ENCODE measurements around the gene CTXND2.
"Not testable (repeated sequence)": the region's sequence is repeated elsewhere in the genome, so short reads cannot be mapped to it uniquely, and the experiment has no call there.

Gene CTXND2

GRCh38 chr1:150887018-150887417 lies at the start of gene CTXND2:
TSS of gene CTXND2 (plus strand) at chr1:150887136. CDS start at chr1:150912315, 25,179 bp downstream.
- no peak for DNase-seq (ENCODE audit: low read depth)

DNA sequence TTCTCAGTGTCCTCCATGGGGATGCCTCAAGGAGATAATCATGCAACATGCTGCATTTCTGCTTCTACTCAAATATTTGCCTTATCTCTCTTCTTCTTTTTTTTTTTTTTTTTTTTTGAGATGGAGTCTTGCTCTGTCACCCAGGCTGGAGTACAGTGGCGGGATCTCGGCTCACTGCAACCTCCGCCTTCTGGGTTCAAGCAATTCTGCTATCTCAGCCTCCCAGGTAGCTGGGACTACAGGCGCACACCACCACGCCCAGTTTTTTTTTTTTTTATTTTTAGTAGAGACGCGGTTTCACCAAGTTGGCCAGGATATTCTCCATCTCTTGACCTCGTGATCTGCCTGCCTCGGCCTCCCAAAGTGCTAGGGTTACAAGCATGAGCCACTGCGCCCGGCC lies 46.1 kb upstream of the CTXND2 start:
- not testable (repeated sequence) for DNase-seq (ENCODE audit: low read depth)

GRCh38 chr1:150841626-150842025 lies 45.3 kb upstream of the CTXND2 start:
- no peak for DNase-seq (ENCODE audit: low read depth)

DNA sequence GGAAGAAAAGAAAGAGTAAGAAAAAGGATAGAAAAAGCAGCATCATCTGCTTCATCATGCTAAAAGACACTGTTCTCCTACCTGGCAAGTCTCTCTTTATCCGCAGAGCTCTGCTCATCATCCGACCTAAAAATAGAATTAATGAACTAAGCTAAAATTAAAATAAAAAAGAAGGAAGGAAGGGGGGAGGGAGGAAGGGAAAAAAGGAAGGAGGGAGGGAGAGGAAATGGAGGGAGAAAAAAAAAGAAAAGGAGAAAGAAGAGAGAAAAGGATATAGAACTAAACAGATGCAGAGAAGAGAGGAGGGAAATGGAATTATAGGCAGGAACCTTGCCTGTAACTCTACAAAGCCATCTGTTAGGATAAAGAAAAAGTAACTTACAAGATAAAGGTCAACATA lies 44.6 kb upstream of the CTXND2 start:
- DNase-seq (ENCODE audit: low read depth): no peak

- DNase-seq (ENCODE audit: low read depth): no peak
Observed at GRCh38 chr1:150842964-150843363, 44.0 kb upstream of the CTXND2 start.

DNA sequence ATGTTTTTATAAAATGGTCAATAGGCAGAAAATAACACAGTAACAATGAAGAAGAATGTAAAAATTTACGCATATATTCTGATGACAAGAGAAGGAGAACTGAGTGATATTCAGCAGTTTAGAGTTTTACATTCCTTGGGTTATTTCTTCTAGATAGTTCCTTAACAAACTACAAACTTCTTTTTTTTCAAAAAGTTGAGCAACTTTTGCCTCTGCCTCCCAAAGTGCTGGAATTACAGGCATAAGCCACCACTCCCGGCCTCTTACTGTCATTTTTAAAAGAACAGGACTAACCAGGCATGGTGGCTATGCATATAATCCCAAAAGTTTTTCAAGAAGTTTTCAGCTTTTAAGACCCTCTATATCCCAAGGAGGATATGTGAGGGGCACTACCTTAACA lies 43.5 kb upstream of the CTXND2 start:
- DNase-seq (ENCODE audit: low read depth): no peak

DNA sequence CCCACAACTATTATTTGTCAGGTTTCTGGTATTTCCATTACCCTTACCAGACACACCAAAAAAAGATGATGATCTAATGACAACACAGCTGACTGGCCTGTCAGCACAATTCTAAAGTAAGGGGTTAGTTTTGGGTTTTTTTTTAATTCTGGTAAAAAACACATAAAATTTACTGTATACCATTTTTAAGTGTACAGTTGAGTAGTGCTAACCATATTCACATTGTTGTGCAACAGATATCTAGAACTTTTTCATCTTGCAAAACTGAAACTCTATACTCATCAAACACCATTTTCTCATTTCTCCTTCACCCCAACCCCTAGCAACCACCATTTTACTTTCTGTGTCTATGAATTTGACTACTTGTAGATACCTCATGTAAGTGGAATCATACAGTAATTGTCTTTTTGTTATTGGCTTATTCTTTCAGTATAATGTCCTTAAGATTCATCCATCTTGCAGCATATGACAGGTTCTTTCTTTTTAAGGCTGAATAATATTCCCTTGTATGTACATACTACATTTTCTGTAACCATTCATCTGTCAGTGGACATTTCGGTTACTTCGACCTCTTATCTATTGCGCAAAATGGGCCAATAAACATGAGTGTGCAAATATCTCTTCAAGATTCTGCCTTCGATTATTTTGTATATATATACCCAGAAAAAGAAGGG lies 40.3 kb upstream of the CTXND2 start:
- DNase-seq (ENCODE audit: low read depth): no peak

- DNase-seq (ENCODE audit: low read depth): not testable (repeated sequence)
Observed at GRCh38 chr1:150850801-150851362, 36.1 kb upstream of the CTXND2 start.

GRCh38 chr1:150852734-150853133 lies 34.2 kb upstream of the CTXND2 start:
- DNase-seq (ENCODE audit: low read depth): not testable (repeated sequence)

DNA sequence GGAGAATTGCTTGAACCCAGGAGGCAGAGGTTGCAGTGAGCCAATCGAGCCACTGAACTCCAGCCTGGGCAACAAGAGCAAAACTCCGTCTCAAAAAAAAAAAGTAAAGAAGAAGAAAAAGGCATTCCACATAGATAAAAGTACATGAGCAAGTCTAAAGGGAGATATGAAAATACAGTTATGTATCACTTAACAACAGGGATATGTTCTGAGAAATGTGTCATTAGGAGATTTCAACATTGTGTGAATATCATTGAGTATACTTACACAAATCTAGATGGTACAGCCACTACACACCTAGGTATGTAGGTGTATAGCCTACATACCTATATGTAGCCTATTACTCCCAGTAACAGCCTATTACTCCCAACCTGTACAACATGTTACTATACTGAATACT lies 23.2 kb upstream of the CTXND2 start:
- no peak for DNase-seq (ENCODE audit: low read depth)

DNA sequence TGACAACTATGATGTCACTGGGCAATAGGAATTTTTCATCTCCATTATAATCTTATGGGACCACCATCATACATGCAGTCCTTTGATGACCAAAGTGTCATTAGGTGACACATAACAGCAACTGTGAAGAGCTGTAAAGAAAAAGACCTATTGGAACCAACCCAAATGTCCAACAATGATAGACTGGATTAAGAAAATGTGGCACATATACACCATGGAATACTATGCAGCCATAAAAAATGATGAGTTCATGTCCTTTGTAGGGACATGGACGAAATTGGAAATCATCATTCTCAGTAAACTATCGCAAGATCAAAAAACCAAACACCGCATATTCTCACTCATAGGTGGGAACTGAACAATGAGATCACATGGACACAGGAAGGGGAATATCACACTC lies 22.7 kb upstream of the CTXND2 start:
- not testable (repeated sequence) for DNase-seq (ENCODE audit: low read depth)

- no peak for DNase-seq (ENCODE audit: low read depth)
Observed at GRCh38 chr1:150869683-150870082, 17.3 kb upstream of the CTXND2 start.

DNA sequence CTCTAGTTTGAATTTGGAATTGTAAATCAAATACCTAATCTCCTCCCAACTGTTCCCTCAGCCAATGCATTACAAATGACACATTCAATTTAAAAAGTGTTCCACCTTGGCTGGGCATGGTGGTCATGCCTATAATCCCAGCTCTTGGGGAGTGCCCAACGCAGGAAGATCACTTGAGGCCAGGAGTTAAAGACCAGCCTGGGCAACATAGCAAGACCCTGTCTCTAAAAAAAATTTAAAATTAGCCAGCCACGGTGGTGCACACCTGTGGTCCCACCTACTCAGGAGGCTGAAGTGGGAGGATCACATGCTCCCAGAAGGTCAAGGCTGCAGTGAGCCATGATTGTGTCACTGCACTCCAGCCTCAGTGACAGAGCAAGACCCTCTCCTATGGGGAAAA lies 14.4 kb upstream of the CTXND2 start:
- no peak for DNase-seq (ENCODE audit: low read depth)

- no peak for DNase-seq (ENCODE audit: low read depth)
Observed at GRCh38 chr1:150873521-150873920, 13.4 kb upstream of the CTXND2 start.

GRCh38 chr1:150874455-150875196 lies 12.3 kb upstream of the CTXND2 start:
- DNase-seq (ENCODE audit: low read depth): no peak

DNA sequence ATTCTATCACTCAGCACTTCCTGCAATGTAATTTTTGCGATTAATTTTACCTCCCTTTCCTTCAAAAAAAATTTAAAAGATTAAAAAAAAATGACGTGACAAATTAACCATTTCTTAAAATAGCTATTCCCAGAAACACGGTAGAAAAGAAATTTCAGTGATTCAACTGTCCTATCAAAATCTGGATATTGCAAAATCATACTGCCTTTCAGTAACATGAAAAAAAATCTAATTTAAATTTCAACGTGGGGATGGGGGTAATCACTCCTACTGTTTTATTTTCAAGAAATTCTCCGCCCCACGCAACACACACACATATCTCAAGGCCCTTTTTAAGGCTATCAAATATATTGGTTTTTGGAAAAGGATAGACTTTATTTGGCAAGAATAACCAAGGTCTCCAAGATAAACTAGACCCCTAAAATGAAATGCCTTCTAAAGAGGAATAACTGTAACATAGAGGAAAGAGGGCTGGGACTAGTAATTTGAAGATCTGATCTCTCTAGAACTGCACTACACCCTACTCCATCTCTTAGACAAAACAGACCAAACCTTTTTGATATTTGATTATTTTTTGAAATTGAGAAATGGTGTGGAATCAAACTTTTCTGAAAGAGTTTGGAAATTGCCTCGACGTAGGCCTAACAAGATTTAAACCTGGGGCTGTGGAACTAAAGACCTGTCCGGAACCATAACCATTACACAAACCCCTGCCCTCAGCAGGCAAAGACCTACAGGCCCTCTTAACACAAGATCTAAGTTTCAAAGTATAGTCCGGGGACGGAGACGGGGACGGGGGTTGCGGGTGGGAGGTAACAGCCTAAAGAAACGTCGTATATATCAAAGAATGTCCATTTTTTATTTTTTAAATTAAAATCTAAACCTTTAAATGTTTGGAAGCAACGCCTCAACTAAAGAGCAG lies 11.5 kb upstream of the CTXND2 start:
- no peak for DNase-seq (ENCODE audit: low read depth)

- DNase-seq (ENCODE audit: low read depth): no peak
Observed at GRCh38 chr1:150876119-150876454, 10.8 kb upstream of the CTXND2 start.

GRCh38 chr1:150878931-150879330 lies 8.0 kb upstream of the CTXND2 start:
- DNase-seq (ENCODE audit: low read depth): not testable (repeated sequence)

DNA sequence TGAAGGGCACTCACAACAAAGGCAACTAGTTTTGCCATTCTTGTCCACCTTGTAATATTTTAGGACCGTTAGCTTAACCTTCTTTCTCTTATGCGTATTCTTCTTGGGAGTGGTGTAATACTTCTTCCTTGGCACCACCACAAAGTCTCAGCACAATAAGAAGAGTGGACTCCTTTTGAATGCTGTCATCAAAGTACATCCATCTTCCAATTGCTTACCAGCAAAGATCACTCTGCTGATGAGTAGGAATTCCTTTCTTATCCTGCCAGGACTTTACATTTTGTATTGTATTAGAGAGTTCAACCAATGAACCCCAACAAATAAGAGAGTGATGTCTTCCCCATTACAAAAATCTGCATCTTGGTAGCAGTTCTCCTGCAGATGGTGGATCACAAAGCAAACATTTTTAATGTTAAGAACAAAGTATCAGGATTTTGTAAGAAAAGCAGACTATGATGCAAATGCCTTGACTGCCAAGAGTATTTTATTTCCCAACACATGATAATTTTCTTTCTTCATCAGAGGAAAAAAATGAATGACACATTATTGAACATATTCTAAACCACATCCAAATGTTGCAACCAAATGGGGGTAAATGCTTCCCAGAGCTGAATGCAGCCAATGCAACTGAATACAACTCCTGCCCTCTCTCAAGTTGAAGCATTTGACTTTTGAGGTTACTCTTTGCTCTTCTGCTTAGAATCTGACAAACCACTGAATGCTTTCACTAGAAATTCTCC lies 5.4 kb upstream of the CTXND2 start:
- DNase-seq (ENCODE audit: low read depth): no peak

DNA sequence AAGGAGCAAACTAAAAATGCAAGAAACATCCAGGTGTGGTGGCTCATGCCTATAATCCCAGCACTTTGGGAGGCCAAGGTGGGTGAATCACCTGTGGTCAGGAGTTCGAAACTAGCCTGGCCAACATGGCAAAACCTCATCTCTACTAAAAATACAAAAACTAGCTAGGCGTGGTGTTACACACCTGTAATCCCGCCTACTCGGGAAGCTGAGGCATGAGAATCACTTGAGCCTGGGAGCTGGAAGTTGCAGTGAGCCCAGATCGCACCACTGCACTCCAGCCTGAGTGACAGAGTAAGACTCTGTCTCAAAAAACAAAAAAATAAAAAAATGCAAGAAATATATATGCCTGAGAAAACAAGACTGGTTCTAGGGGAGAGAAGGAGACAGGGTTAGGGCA lies 3.8 kb upstream of the CTXND2 start:
- DNase-seq (ENCODE audit: low read depth): not testable (repeated sequence)

DNA sequence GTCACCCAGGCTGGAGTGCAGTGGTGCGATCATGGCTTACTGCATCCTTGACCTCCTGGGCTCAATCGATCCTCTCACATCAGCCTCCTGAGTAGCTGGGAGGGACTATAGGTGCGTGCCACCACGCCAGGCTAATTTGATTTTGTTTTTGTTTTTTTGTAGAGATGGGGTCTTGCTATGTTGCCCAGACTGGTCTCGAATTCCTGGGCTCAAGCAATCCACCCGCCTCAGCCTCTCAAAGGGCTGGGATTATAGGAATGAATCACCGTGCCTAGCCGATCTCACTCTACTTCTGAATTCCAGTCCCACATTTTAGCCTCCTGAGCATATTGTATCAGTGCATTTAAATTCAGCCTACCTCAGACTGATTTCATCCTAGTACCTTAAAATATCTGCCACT lies 1.8 kb downstream of the CTXND2 start:
- no peak for DNase-seq (ENCODE audit: low read depth)

GRCh38 chr1:150890033-150890416 lies 3.1 kb downstream of the CTXND2 start:
- no peak for DNase-seq (ENCODE audit: low read depth)
